HL-60/S4 (cell line): ENCODE measurements around the gene IL17RB.

Experiments used
- in situ Hi-C: fragments of 300-500 bp; cut with MboI; formaldehyde crosslinking; loops from 2 replicates; pipeline ENCODE4 v1.14.3; 2022; ENCODE audit warnings: low sequenced_read_pairs

Gene IL17RB

GRCh38 chr3:53846134-53846850, at the start of gene IL17RB, which contains the start of gene CHDH:
Gene IL17RB (plus strand): TSS chr3:53846568. CDS start chr3:53846589, 21 bp downstream.
Gene CHDH (minus strand): TSS chr3:53846419. CDS start chr3:53824008, 22,411 bp downstream.
- in situ Hi-C loops: no loop called here

GRCh38 chr3:53798144-53798543, 48.2 kb upstream of the IL17RB start:
- in situ Hi-C loops: no loop called here

- in situ Hi-C loops: no loop called here
Measured at GRCh38 chr3:53799338-53799865, 47.0 kb upstream of the IL17RB start.

GRCh38 chr3:53800041-53800906, 46.1 kb upstream of the IL17RB start:
- in situ Hi-C loops: no loop called here

GRCh38 chr3:53801319-53801718, 45.0 kb upstream of the IL17RB start:
- in situ Hi-C loops: no loop called here

GRCh38 chr3:53802256-53802880, 44.0 kb upstream of the IL17RB start:
- in situ Hi-C loops: no loop called here

GRCh38 chr3:53803124-53803815, 43.1 kb upstream of the IL17RB start:
- in situ Hi-C loops: no loop called here

- in situ Hi-C loops: no loop called here
Measured at GRCh38 chr3:53803816-53804695, 42.3 kb upstream of the IL17RB start.

- in situ Hi-C loops: no loop called here
Measured at GRCh38 chr3:53804697-53805462, 41.5 kb upstream of the IL17RB start.

DNA sequence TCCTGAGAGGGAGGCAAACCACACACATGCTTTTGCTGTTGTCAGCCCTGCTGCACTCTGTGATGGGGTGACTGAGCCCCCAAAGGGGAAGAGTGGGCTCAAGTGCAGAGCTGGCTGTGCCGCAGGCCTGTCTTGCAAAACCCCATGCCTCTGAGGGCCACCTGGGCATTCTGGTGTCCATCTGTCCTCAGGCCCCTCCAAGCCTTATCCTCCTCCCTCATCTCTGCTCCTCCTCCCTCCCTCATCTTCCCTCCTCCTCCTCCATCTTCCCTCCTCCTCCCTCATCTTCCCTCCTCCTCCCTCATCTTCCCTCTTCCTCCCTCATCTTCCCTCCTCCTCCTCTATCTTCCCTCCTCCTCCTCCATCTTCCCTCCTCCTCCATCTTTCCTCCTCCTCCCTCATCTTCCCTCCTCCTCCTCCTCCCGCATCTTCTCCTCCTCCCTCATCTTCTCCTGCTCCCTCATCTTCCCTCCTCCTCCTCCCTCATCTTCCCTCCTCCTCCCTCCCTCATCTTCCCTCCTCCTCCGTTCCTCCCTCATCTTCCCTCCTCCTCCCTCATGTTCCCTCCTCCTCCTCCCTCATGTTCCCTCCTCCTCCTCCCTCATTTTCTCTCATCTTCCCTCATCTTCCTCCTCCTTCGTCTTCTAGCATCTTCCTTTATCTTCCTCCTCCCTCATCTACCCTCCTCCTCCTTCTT, 40.8 kb upstream of the IL17RB start:
- in situ Hi-C loops: no loop called here

GRCh38 chr3:53806182-53807116, 39.9 kb upstream of the IL17RB start:
- in situ Hi-C loops: no loop called here

DNA sequence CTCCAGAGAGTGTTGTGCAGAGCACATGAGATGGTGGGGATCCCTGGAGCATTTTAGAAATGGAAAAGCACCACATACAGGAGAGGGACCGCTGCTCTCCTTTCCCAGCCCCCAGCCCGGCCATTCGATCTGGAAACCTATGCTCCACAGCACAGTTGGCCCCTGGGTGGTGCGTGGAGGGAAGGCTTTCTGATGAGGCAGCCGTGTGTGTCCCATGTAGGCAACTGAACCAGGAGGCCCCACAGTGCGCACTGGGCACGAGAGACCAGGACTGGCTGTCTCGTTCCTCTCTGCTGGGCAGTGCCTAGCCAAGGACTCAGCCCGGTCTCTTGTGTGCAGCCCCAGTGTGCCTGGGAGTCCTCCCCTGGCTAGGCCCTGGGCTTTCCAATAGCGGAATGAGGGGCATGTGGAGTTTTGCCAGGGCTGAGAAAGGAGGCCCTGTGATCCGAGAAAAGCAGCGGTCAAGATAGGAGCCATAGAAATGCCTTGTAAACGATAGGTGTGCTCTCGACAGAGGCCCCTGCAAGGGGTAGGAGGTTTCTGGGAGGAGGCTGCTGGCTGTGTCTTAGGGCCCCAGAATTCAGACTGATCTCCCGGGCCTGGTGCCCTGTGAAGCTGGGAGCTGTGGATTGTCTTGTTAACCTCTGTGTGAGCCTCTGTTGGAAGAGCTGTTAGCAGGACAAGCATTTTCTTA, 39.1 kb upstream of the IL17RB start:
- in situ Hi-C loops: no loop called here

DNA sequence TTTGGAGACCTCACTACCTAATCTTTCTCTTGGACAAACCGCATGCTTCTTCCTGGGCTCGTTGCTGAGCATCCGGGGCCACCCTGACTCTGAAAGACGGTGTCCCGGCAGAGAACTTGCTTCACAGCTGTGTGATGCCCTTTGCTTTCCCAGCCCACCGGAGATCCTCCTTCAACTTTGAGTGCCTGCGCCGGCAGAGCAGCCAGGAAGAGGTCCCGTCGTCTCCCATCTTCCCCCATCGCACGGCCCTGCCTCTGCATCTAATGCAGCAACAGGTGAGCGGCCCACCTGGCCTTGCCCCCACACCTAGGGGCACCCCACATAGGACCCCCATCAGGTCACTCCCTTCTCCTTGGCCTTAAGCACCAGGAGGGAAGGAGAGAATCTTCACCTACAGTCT, 37.9 kb upstream of the IL17RB start:
- in situ Hi-C loops: no loop called here

- in situ Hi-C loops: no loop called here
Measured at GRCh38 chr3:53809267-53809666, 37.1 kb upstream of the IL17RB start.

DNA sequence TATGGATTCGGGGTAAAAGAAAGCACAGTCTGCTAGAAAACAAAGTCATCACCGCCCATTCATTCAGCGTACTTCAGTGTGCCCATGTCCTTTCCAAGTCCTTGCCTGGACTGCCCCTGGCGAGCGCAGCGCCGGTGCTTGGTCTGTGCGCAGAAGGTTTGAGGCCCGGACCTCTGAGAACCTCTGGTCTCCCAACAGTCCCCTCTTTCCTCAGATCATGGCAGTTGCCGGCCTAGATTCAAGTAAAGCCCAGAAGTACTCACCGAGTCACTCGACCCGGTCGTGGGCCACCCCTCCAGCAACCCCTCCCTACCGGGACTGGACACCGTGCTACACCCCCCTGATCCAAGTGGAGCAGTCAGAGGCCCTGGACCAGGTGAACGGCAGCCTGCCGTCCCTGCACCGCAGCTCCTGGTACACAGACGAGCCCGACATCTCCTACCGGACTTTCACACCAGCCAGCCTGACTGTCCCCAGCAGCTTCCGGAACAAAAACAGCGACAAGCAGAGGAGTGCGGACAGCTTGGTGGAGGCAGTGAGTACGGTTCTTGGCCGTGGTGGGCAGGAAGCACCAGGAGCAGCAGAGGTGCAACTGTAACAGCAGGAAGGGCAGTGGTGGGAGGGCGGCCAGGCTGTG, 36.5 kb upstream of the IL17RB start:
- in situ Hi-C loops: no loop called here
